ENCODE data around the gene HES3.

DNA sequence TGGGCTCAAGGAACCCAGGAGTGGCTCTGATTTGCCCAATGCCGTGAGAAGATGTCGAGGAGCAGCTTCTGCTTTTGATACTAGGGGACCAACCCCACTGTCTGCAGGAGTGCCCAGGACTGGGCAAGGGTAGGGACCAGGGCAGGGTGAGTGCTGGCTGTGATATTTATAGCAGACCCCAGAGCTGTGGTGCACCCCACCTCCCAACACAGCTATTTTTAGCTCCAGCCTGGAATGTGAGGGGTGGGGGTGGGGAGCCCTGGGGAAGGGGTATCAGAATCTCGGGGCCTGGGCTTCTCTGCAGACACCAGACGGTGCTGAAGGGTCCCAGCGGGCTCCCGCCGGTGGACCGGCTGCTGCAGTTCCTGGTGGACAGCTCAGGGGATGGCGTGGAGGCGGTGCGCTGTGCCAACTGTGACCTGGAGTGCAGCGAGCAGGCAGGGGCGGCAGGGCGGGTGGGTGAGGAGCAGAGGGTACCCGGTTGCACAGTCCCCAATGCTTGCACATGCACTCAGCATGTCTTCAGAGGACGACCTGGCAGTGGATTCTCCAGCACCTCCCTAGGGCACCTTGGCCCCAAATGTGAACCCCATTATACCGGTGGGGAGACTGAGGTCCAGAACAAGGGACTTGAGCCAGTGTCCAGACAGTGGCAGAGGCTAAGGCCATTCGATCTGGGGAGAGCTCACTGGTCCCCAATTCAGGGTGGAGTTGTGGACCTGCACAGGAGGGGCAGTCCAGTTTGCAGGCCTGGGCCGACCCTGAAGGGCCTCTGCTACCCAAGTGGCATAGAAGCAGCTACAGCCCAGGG lies 36.7 kb upstream of the HES3 start:
- TF ChIP-seq, protein P1, sequence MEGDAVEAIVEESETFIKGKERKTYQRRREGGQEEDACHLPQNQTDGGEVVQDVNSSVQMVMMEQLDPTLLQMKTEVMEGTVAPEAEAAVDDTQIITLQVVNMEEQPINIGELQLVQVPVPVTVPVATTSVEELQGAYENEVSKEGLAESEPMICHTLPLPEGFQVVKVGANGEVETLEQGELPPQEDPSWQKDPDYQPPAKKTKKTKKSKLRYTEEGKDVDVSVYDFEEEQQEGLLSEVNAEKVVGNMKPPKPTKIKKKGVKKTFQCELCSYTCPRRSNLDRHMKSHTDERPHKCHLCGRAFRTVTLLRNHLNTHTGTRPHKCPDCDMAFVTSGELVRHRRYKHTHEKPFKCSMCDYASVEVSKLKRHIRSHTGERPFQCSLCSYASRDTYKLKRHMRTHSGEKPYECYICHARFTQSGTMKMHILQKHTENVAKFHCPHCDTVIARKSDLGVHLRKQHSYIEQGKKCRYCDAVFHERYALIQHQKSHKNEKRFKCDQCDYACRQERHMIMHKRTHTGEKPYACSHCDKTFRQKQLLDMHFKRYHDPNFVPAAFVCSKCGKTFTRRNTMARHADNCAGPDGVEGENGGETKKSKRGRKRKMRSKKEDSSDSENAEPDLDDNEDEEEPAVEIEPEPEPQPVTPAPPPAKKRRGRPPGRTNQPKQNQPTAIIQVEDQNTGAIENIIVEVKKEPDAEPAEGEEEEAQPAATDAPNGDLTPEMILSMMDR (IDR thresholded peaks at IDR 0.05; ENCODE audit: low read length), result no peak
- no peak for TF ChIP-seq EZH2 (IDR thresholded peaks at IDR 0.05; ENCODE audit: borderline replicate concordance, low read length)
